GM19193 (cell line): ENCODE data around the gene MTCL1.

ENCODE experiments used
- POLR2A ChIP-seq: IDR thresholded peaks from 4 replicates; pipeline ENCODE4 v1.6.1; 2011; ENCODE audit not compliant: insufficient read depth, insufficient read length; ENCODE audit errors: extremely low read depth

The MTCL1 gene

GRCh38 chr18:8705238-8705960, at the start of gene MTCL1:
TSS of gene MTCL1 (plus strand) at chr18:8705556. CDS start at chr18:8705661, 105 bp downstream.
- TF ChIP-seq POLR2A = no peak

GRCh38 chr18:8656232-8656631, 49.1 kb upstream of the MTCL1 start:
- no peak for TF ChIP-seq POLR2A

DNA sequence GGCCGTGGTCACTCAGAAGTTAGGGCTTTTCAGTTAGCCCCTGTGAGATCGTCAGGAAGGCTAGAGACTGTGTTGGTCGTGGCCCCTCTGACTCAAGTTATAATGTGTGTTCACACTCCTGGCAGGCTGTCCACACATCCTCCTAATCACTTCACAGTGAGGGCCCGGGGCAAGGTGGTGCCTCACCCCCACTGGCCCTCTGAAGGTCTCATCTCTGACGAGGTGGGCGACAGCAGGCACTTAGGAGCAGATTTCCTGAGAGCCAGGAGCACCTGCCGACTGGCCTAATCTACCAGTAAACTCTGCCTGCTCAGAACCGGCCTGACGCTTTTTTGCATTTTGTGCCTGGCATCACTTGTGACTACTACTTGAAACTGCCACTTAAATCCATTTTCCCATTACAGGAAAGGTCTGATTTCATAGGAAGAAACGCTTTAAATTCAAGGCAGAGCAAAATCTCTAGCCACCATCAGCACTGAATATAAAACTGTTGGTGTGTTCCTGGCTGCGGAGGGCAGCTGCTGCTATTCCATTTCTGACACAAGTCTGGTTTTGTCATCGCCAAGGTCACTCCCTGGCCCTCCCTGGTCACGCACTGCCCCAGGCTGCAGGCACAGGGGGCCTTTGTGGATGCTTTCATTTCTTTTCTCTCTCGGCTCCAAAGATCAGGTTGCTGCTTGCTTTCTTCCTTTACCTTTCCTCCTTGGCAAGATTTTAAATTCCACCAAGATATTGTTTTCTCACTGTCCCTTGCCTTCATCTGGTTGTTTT, 48.1 kb upstream of the MTCL1 start:
- TF ChIP-seq POLR2A = no peak

DNA sequence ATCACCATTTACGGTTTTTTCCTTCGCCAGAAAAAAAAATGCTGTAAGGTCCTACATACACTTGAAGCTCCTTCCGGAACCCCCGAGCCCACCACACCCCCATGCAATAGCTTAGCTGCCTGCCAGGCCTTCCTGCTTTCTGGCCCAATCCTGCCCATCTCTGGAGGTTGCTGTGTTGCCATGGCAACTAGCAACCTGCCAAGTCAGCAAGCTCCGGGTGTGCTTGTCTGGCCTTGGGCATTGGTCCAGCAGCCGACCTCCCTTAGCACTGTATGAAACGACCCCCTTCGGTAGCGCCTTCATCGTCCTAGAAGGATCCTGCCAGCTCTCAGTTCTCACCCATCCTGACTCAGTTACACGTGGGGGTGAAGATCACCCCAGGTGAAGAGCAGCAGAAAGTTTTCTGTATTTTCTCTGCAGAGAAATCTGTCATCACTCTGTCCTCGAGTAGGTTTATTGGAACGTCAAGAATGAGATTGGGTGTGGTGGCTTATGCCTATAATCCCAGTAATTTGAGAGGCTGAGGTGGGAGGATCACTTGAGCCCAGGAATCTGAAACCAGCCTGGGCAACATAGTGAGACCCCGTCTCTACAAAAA, 47.4 kb upstream of the MTCL1 start:
- TF ChIP-seq POLR2A = no peak

DNA sequence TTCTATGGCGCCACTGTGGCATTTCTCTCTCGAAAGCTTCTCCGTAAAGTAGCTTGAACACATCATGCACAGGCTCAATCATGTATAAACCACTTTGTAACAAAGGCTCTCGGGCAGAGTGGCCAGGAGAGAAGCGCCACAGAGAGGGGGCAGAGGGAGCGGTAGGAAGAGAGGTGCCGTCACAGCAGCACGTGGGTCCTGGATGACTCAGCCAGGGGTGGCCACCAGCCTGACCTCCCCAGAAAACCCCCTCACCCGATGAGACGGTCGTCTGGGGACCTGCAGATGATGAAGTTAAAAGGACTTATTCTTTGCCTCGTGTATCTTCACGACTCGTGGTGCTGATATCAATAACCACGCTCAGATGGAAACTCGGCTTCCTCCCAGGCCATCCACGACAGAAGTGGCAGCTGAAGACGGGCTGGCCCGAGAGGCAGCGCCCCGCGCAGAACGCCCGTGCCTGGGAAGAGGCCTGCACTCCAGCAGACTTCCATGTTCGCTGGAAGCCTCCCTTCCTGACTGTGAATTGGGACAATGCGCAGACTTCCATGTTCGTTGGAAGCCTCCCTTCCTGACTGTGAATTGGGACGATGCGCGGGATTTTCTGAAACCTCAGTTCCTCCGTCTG, 46.4 kb upstream of the MTCL1 start:
- TF ChIP-seq POLR2A = no peak

DNA sequence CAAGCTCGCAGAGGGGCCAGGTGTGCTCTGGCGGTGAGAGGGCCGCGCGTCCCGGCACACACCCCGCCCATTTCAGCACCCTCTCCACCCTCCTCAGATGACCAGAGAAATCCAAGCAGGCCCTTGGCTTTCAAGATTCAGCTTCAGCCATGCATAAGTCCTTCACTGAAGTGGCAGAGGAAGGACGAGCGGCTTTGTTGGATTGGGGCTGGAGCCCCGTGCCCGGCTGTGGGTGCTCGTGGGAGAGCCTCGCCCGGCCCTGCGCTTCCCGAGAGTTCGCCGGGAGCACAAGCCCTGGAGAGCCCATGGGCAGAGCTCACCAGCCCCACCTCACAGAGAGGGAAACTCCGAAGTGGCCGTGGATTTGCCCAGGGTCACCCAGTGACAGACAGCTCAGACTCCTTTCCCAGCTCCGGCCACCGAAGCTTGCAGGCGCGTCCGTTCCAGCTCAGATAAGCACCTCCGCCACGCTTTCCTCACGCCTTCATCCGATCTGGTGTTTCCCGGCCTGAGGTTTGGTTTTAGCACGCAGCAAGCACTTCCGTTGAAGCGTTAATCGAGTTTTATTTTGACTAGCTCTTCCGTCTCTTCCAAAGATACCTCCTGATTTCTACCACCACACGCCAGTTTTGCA, 45.6 kb upstream of the MTCL1 start:
- no peak for TF ChIP-seq POLR2A

- TF ChIP-seq POLR2A = no peak
Observed at GRCh38 chr18:8660316-8660715, 45.0 kb upstream of the MTCL1 start.

DNA sequence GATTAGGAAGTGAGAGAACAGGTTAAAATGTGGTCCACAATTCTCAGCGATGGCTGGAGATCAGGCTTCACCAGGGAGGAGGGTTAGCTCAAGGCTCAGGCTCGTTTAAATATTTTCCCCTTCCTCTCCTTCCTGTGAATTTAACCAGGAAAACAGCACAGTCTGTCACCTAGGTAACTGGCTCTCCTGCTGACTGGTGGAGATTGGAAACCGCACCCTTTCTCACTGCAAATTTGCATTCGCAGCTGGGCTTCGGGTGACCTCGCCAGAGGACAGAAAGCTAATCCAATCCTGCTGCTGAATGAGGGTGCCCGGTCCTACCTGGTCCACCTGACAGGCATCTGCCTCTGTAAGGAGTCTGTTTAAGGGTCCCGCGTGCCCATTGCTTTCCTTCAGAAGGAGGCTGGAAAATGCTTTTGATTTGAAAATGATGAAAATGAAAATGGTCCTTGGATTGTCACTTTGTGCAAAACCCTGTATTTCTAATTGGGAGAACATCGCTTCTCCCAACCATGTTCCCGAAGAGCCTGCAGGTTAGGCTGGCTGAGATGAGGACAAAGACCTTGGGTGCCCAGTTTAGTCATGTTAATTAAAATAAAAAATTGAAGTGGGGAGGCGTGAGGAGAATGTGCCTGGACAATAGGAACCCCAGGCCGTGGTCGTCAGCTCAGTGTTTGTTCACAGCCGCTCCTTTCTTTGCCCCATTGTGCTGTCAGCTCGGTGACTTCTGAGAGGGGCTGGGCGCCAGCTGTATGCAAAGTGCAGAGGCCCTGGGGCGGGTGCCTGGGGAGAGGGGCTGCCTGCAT, 43.4 kb upstream of the MTCL1 start:
- no peak for TF ChIP-seq POLR2A

- no peak for TF ChIP-seq POLR2A
Observed at GRCh38 chr18:8662560-8663255, 42.6 kb upstream of the MTCL1 start.

GRCh38 chr18:8667846-8668245, 37.5 kb upstream of the MTCL1 start:
- no peak for TF ChIP-seq POLR2A

- TF ChIP-seq POLR2A = no peak
Observed at GRCh38 chr18:8668381-8668780, 37.0 kb upstream of the MTCL1 start.

GRCh38 chr18:8669571-8669970, 35.8 kb upstream of the MTCL1 start:
- TF ChIP-seq POLR2A = no peak

DNA sequence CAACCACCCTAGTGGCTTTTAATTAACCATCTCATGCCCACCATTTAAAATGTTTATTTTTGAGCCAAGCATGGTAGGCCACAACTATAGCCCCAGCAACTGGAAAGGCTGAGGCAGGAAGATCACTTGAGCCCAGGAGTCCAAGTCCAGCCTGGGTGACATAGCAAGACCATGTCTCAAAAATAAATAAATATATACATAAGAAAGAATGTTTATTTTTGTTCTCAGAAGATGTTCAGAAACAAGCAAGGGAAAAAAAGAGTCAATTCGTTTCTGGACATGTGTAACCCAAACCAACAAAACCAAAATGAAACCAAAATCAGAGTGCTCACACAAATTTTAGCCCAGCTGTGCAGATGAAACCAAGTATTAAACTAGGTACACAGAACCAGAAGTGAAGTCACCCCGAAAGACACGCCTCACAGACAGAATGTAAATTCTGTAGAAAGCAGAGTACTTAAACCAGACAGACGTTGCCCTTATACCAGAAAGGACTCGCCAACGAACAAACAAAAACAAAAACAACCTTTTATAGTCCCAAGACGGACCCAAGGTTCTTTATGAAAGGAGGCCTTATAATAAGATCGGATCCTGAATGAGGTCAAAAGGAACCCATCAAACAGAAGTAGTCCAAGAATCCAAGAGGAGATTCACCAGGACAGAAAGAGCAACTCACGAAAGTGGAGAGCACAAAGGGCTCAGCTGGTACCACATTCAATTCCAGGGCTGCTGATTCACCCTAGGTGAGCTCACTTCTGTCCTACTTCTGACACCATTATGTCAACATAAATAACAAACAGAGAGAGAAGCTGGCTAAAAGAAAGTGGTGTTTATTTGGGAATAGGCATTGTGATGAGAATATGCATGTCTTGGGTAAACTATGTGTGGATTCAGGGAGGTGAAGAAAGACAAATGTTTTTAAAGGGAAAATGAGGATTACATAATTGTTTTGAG, 31.8 kb upstream of the MTCL1 start:
- no peak for TF ChIP-seq POLR2A

- no peak for TF ChIP-seq POLR2A
Observed at GRCh38 chr18:8675057-8675456, 30.3 kb upstream of the MTCL1 start.
